ENCODE measurements around the gene ANTXRL. TPM values are rescaled to one million over a fixed set of nuclear protein-coding genes. Genes with fewer than 3 reads are reported as not detected.
"Not testable (repeated sequence)": the region's sequence is repeated elsewhere in the genome, so short reads cannot be mapped to it uniquely, and the experiment has no call there.

ANTXRL gene
- total RNA-seq, 4 donors from 2014 or later, result not detected

DNA sequence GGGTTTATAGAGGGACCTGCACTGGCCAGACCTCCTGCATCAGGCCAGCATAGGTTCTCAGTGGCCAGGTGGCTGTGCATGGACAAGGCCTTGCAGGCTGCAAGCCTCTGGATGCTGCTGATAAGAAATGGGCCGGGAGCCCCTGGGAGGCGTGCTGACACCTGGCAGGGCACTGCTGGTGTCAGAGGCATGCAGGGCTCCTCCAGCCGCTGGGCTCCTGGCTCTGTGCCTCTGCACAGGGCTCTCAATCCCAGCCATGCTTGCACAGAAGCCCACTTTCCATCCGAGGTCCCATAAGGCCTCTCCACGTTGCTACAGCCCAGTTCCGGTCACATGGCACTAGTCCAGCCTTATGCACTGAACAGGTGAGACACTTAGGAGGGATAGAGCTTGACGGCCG is 27.3 kb downstream of the ANTXRL start:
- Histone ChIP-seq H3K9me3 (no peaks in the 10 kb centered on the region), H3K4me3 (no peak overlapping the region), H3K4me1 (no peaks in the 10 kb centered on the region), H3K27me3 (no peaks in the 10 kb centered on the region), H3K27ac (no peak overlapping the region), H3K36me3 (no peaks in the 10 kb centered on the region)
- TF ChIP-seq, protein P1, sequence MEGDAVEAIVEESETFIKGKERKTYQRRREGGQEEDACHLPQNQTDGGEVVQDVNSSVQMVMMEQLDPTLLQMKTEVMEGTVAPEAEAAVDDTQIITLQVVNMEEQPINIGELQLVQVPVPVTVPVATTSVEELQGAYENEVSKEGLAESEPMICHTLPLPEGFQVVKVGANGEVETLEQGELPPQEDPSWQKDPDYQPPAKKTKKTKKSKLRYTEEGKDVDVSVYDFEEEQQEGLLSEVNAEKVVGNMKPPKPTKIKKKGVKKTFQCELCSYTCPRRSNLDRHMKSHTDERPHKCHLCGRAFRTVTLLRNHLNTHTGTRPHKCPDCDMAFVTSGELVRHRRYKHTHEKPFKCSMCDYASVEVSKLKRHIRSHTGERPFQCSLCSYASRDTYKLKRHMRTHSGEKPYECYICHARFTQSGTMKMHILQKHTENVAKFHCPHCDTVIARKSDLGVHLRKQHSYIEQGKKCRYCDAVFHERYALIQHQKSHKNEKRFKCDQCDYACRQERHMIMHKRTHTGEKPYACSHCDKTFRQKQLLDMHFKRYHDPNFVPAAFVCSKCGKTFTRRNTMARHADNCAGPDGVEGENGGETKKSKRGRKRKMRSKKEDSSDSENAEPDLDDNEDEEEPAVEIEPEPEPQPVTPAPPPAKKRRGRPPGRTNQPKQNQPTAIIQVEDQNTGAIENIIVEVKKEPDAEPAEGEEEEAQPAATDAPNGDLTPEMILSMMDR (IDR thresholded peaks at IDR 0.05 in 4 of 5, conservative IDR thresholded peaks at IDR 0.05 in 1 of 5), result no peak
- TF ChIP-seq POLR2A (IDR thresholded peaks at IDR 0.05), result no peak
- intact Hi-C loops (cut with DNase I; ENCODE audit: low total_unique reads), result no loop called here
- no peak for ATAC-seq
- DNase-seq, result no peak
- in situ Hi-C loops (cut with MboI; ENCODE audit: low sequenced_read_pairs in 4 of 4), result no loop called here

DNA sequence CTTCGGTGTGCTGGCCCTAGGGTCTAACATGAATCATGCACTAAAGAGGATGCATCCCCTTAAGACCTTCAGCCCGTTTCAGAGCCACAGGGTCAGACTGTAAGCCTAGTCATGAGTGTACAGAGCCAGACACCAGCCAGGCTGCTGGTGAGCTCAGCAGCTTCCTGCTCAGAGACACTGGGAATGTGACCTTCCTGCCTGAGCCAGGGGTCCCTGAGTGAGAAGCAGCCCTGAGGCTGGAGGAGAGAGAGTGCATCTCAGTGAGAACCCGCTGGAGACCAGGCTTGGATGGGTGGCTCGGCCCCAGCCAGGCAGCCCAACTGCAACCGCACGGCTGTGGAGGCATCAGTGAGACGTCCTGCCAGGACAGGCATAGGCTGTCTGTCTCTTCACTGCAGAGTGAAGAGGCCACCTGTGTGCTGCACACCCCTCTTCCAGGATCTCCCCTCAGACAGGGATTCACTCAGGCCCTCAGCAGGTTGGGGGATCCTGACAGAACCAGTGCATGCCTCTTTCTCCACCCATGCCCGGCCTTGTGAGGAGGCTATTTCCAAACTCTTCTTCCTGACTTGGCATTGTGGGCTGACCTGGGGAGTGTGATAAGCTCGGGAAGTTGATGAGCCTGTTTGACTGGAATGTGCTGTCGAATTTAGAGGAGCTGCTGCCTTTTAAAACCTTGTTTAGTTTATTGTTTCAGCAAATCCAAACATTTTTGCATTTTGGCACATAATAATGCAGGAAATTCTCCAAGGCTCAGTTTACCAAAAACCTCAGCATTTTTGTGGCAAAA is 28.5 kb downstream of the ANTXRL start:
- H3K4me1 ChIP-seq; intact Hi-C loops (cut with DNase I; ENCODE audit: low total_unique reads); in situ Hi-C loops (cut with MboI; ENCODE audit: low sequenced_read_pairs in 4 of 4); H3K27ac ChIP-seq; DNase-seq; H3K36me3 ChIP-seq; H3K9me3 ChIP-seq; H3K27me3 ChIP-seq; H3K4me3 ChIP-seq; ATAC-seq: not testable (repeated sequence)

DNA sequence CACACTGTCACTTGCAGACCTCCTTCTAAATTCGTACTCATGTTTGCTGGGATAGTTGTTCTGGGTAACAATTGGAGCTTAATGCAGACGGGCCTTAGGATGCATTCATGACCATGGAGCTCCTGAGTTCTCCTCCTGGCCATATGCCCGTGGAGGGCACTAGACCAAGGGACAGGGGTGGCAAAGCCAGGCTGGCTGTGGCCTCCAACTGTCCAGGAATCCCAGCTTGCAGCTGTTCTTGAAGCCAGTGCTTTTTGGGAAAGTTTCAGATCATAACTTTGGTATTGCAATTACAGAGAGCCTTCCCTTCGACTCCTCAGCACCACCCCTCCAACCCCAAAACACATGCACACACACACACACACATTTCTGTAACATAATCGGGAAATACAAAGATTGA is 30.6 kb downstream of the ANTXRL start:
- Histone ChIP-seq H3K27ac (no peak overlapping the region), H3K4me1 (no peaks in the 10 kb centered on the region), H3K9me3 (no peaks in the 10 kb centered on the region), H3K36me3 (no peaks in the 10 kb centered on the region), H3K4me3 (no peak overlapping the region), H3K27me3 (no peaks in the 10 kb centered on the region)
- no peak for ATAC-seq
- in situ Hi-C loops (cut with MboI; ENCODE audit: low sequenced_read_pairs in 4 of 4) (no loop called here), intact Hi-C loops (cut with DNase I; ENCODE audit: low total_unique reads) (no loop called here)
- DNase-seq, result no peak
- TF ChIP-seq, protein P1 (IDR thresholded peaks at IDR 0.05 in 4 of 5, conservative IDR thresholded peaks at IDR 0.05 in 1 of 5), result no peak
- no peak for TF ChIP-seq POLR2A (IDR thresholded peaks at IDR 0.05)

DNA sequence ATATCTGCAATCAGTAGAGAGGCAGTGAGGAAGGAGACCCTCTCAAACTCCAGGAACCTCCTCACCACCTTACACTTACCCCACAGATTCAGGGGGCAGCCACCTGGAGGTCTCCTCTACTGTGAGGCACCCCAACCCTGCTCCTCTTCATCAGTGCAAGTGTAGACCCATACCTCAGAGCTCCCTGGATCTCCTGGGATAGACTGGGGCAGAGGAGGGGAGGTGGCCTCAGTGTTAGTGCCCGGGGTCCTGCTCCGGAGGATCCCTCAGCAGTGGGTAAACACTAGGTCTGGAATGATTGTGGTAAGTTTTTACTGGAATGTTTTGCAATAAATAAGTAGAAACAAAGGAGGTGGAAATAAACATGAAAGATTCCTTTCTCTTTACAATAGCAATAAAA is 31.1 kb downstream of the ANTXRL start:
- in situ Hi-C loops (cut with MboI; ENCODE audit: low sequenced_read_pairs in 4 of 4), result no loop called here
- Histone ChIP-seq H3K27ac (no peak overlapping the region), H3K9me3 (no peaks in the 10 kb centered on the region), H3K27me3 (no peaks in the 10 kb centered on the region), H3K36me3 (no peaks in the 10 kb centered on the region), H3K4me3 (no peak overlapping the region), H3K4me1 (no peaks in the 10 kb centered on the region)
- TF ChIP-seq POLR2A (IDR thresholded peaks at IDR 0.05), result no peak
- TF ChIP-seq, protein P1 (IDR thresholded peaks at IDR 0.05 in 4 of 5, conservative IDR thresholded peaks at IDR 0.05 in 1 of 5), result no peak
- intact Hi-C loops (cut with DNase I; ENCODE audit: low total_unique reads), result no loop called here
- no peak for ATAC-seq
- DNase-seq, result no peak

DNA sequence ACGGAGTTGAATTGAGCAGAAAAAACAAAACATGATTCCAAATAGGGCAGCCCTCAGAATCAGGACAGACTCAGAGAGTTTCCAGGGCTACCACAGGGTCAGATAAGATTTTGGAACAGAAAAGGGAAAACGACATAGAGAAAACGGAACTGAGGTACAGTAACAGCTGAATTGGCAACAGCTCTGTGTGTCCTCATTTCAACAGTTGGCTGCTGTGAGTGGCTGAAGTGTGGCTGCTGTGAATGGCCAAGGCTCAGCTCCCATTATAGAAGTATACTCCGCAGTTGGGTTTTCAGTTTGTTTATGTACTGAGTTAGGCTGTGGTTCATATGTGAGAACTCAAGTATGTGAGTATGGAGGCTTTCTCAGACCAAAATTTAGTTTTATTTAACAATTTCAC is 32.0 kb downstream of the ANTXRL start:
- Histone ChIP-seq H3K36me3 (no peaks in the 10 kb centered on the region), H3K27ac (no peak overlapping the region), H3K27me3 (no peaks in the 10 kb centered on the region), H3K4me3 (no peak overlapping the region), H3K9me3 (no peaks in the 10 kb centered on the region), H3K4me1 (no peaks in the 10 kb centered on the region)
- no peak for ATAC-seq
- no peak for TF ChIP-seq POLR2A (IDR thresholded peaks at IDR 0.05)
- TF ChIP-seq, protein P1 (IDR thresholded peaks at IDR 0.05 in 4 of 5, conservative IDR thresholded peaks at IDR 0.05 in 1 of 5), result no peak
- in situ Hi-C loops (cut with MboI; ENCODE audit: low sequenced_read_pairs in 4 of 4), result no loop called here
- intact Hi-C loops (cut with DNase I; ENCODE audit: low total_unique reads), result no loop called here
- DNase-seq, result no peak
